ENCODE measurements around the gene ARHGAP24.

- TF ChIP-seq CTCF (IDR thresholded peaks at IDR 0.05) = no peak
- TF ChIP-seq ZFX (IDR thresholded peaks at IDR 0.05; ENCODE audit: borderline replicate concordance) = no peak
Measured at GRCh38 chr4:85862896-85863295, 387.9 kb downstream of the ARHGAP24 start.

Measured in 22Rv1 (cell line).